ENCODE measurements around the gene HSPBAP1.
"Not testable (repeated sequence)": the region's sequence is repeated elsewhere in the genome, so short reads cannot be mapped to it uniquely, and the experiment has no call there.

Gene HSPBAP1

DNA sequence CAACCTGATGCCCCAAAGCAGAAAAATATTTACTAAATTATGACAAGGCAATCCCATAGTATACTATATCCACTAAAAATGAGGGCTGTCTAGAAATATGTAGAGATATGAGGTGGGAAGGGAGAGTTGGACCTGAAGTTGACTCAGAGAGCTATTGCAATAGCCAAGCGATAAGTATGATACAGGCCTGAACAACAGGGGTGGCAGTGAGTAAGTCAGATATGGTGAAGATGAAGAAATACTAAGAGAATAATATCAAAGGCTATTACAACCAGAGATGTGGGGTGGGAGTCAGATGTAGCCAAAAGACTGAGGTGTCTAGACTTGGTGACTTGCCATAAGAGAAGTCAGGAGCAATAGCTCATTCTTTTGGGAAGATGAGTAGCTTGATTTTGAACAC is 9.2 kb downstream of the HSPBAP1 start:
- no peak for DNase-seq

DNA sequence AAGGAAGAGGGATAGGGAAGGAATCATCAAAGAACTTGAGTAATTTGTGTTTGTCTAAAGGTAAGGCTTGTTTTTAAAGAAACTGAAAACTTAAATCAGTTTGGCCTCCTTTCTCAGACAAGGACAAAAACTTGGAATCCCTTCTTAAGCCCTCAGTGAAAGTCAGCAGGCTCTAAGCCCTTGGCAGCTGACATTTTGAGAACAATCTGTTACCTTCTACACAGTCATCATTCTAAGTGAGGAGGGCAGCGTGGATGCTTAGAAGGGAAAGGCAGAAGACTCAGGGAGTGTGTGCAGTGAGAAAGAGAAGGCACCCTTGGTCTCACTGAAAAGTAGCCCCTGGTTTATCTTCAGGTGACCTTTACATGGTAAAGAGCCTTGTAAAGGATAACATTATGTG is 10.8 kb downstream of the HSPBAP1 start:
- no peak for DNase-seq

DNA sequence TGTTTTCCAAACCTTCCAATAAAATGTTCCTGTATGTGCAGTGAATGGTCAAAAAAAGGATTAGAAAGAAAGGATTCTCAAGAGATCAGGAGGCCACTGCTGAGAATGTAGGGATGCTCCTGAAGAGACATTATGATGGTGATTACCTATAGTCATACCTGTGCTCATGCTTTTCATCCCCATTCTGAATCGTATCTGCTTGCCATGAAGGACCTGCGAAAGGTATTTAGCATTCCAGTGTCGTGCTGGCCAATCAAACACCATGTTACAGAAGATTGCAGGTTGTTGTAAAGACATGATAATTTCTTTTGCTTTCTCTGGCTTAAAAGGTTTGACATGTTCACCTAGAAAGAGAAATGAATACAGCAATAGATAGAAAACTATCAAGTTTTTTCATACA is 16.1 kb downstream of the HSPBAP1 start:
- DNase-seq = no peak

DNA sequence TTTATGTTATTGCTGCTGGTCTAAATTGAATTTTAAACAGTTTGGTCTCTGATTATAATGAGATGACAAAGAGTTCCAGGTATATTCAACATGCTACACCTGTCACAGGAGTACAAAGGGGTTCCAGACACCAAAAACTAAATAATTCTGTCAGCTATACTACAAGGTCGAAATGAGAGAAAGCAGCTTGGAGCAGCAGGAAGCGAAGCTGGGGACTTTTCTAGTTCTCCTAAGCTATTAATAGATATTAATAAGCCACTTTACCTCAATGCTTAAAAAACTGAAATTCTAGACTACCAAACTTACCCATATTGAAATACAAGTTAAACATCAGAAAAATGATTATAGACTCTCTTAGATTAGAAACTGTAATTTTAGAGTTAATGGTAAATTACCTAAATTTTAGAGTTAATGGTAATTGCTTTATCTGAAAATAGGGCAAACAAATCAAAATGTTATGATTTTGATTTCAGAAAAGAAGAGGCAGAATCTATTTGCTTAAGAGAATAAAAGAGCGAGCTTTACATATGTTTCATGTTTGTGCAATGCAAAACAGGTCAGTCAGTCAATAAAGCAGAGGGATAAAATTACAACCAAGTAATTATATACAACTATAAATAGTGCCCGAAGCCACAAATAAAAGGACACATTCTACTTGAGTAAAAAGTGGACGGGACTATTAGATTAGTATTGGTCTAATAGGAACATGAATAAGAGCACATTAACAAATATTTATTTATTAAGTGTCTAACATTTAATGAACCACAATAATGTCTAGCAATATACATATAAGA is 16.8 kb downstream of the HSPBAP1 start:
- no peak for DNase-seq

DNA sequence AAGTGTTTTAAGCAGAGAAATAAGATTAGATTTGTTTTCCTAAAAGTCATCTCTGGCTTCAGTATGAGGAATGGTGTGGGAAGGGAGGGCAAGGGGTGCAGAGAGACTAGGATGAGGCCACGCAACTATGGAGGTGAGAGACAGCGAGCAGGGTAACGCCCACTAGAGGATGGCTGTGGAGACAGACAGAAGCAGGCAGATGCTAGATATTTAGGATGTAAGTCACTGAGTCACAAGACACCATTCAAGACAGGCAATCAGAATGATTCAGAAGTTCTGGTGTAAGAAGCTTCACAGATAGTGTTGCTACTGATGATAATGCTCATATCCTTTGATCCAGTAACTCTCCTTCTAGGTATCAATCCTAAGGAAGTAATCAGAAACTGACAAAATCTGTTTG is 19.1 kb downstream of the HSPBAP1 start:
- no peak for DNase-seq

DNA sequence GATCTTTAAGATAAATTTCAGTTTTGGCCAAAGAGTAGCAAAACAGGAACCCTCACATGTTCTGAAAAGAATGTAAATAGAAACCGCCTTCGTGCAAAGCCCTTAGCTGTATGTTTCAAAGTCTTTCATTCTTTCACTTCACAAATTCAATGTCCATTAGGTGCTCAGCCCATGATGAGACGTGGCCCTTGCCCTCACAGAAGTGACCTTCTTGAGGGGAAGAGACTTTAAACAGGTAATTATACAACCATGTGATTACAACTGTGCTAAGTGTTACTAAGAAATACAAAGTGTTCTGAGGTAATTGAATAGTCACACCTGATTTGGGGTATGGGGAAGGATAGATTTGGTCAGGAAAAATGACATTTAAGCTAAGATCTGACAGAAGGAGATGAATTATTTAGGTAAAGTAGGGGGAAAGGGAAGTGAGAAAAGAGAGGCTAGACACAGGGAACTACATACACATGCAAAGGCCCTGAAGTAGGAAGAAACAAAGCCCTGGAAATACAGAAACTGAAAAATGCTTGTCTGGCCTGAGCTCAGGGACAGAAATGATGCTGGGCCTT is 19.6 kb downstream of the HSPBAP1 start:
- DNase-seq = no peak

DNA sequence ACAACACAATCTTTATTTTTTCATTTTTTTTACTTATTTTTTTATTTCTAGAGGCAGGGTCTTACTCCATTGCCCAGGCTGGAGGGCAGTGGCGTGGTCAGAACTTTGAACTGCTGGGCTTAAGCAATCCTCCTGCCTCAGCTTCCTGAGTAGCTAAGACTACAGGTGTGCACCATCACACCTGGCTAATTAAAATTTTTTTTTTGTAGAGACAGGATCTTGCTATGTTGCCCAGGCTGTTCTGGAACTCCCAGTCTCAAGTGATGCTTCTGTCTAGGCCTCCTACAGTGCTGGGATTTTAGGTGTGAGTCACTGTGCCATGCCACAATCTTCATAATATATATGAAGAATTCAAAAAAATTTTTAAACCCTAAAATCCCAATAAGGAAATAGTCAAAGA is 20.8 kb downstream of the HSPBAP1 start:
- no peak for DNase-seq

DNA sequence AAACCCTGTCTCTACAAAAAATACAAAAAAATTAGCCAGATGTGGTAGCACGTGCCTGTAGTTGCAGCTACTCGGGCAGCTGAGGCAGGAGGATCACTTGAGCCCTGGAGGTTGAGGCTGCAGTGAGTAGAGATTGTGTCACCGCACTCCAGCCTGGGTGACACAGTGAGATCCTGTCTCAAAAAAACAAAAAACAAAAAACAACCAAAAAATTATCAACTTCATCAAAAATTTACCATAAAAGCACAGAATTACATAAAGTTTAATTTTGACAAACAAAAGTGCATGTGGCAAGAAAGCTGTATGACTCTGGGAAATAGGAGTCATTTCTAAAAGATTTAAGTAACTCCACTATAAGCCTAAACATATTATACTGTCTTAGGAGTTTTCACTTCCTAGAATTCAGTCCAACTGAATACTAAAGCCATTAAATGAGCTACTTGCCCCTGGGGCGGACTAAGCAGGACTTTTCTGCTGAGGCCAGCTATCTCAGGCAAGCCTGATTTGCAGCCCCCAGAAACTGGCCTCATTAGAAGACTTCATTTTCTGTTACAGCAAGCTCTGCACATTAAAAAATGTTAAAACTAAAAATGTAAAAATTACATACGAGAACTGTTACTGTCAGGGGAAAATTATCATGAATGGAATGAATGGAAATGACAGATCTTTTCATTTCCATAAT is 23.0 kb downstream of the HSPBAP1 start:
- no peak for DNase-seq

DNA sequence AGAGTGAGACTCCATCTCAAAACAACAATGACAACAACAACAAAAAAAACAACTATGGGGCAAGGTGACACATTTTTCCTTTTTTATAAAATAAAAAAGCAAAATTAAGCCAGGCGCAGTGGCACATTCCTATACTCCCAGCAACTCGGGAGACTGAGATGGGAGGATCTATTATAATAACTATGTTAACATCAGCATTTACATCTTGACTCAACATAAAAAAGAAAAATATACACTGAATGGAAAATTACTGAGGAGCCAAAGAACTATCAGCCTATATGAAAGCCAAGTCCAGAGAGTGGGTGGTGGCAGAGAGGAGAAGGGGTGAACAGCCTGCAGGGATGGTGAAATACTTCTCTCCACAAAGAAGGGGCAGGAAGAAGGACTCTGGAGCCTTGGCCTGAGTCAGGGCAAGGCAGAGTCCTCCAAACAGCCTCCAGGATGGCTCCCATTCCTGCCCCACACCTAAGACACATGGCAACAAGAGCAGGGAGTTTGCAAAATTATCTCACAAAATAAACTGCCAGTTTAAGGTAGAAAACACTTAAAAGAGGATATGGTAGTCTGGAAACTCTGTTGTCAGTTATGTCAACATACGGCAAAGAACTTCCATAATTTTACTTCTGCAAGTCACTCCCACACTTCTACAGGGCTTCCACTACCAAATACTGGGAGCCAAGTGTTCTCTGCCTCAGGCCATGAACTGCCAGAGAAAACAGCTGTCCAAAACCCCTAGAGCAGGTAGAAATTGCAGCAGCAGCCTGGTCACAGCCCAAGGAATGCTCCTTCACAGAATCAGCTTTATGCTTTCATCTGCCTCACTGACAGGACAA is 25.9 kb downstream of the HSPBAP1 start:
- DNase-seq = no peak

DNA sequence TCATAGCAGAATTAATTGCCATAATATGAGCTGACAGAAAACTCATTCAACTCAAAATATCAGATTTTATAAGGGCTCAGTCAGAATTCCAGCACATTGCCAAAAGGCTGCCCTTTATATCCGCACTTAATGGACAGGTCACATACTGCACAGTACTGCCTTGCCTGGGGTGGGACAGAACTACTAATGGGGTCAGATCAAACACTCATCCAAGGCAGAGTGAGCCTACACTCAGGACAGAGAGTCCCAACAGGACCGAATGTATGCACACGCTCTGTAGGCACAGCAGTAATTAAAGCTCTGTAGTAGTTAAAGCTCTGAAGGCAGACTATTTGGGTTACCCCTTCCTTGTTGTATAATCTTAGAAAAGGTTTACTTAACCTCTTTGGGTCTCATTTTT is 27.2 kb downstream of the HSPBAP1 start:
- DNase-seq = no peak

DNA sequence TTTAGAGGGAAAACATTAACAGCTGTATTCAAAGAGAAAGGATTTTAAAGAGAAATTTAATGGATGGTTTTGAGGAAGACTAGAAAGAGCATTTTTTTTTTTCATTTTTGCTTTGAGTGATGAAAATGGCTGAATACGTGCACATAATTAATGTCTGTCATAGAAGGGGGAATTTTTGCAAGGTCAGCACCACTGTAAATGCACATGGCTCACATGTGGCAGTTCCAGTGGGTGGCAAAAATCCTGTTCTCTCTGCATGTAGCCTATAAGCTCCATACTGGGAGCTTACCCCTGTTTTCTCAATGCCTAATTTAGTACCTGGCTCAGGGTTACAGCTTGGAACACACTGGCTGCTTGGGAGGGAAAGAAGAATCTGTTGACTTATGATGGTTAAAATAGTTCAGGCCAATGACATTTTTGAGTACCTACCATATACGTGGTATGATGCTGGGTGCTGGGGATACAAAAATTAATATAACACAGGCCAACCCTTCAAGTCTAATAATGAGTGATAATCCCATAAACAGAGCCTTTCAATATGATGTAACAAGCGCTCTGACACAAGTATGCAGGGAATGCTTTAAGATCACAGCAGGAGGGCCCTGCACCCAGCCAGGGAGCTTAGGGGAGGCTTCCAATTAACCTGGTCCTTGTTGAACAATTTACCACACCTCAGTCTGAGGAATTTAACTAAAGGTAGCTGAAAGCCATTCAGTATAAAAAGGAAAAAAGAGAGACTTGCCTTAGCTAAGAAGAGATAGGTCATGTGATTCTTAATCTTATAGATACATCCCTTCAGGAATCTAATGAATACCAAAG is 33.0 kb downstream of the HSPBAP1 start:
- DNase-seq = no peak

DNA sequence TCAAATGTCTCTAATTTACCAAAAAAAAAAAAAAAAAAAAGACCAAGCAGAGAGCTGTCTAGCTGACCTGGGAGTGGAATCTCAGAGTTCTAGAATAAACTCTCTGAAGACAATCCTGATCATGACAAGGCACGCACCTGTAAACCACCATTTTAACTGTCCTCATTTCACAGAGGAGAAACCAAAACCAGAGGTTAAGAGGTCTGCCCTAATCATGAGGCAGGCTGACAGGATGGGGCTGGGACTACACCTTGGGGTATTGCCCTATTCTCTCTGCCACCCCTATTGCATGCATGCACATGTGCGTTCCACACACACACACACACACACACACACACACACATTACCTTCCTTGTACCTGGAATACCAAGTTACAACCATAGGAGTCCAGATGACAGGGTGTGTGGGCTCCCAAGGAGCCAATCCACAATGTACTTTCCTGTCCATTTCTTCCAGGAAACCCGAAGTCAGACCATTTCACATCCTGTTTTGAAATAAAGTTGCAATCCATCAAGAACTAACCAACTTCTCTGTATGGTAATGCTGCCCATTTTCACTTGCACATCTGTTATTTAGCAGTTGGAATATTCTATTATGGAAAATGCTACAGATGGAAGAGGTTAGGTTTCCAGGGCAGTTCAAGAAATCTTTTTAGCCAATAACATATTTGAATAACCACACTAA is 34.6 kb downstream of the HSPBAP1 start:
- no peak for DNase-seq

DNA sequence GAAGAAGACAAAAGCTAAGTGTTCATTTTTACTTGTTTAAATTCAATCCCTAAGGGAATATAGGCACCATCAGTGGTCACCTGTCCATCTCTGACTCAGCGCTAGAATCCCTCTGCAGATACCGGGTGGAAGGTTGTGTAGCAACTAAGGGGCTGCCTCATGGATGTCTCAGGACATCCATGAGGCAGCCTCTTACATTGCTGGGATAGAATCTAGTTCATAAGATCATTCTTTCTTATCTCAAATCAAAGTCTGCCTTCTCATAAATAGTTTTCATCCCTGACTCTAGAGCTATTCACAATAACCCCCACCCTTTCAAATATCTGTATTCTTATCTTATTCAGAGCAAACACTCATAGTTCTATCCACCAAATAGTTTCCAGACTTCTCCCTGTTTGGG is 38.1 kb downstream of the HSPBAP1 start:
- DNase-seq = no peak

DNA sequence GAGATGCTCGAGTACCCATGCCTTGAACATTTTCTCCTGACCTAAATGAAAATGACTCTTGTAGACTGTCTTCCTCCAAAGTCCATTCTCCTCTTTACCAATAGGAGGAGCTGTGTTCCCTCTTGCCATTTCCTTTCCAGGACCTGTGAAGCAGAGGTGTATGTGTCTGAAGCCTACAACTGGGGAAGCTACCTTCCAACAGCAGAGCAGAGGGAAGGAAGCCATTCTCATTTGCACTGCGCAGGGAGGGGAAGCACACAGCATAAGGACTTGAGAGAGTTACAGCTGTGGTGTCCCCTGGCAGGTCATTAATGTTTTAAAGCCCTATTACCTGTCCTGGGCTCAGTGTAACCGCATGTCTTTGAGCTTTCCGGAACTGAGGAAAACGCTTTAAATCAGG is 38.7 kb downstream of the HSPBAP1 start:
- no peak for DNase-seq

DNA sequence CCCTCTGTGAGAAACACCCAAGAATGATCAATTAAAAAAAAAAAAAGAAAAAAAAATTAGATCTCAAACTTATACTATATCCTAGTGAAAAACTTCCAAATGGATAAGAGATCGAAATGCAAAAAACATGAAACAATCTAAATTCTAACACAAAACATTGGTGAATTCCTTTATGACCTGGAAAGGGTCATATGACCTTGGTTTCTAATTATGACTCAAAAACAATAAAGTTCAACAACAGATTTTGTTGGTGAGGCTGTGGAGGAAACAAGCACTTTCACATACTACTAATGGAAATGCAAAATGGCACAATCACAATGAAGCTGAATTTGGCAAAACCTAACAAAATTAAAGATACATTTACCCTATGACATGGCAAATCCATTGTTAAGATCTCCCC is 45.3 kb downstream of the HSPBAP1 start:
- DNase-seq = no peak

DNA sequence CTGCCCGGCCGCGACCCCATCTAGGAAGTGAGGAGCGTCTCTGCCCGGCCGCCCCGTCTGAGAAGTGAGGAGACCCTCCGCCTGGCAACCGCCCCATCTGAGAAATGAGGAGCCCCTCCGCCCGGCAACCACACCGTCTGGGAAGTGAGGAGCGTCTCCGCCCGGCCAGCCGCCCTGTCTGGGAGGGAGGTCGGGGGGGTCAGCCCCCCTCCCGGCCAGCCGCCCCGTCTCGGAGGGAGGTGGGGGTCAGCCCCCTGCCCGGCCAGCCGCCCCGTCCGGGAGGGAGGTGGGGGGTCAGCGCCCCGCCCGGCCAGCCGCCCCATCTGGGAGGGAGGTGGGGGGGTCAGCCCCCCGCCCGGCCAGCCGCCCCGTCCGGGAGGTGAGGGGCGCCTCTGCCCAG is 46.3 kb downstream of the HSPBAP1 start:
- DNase-seq = not testable (repeated sequence)

DNA sequence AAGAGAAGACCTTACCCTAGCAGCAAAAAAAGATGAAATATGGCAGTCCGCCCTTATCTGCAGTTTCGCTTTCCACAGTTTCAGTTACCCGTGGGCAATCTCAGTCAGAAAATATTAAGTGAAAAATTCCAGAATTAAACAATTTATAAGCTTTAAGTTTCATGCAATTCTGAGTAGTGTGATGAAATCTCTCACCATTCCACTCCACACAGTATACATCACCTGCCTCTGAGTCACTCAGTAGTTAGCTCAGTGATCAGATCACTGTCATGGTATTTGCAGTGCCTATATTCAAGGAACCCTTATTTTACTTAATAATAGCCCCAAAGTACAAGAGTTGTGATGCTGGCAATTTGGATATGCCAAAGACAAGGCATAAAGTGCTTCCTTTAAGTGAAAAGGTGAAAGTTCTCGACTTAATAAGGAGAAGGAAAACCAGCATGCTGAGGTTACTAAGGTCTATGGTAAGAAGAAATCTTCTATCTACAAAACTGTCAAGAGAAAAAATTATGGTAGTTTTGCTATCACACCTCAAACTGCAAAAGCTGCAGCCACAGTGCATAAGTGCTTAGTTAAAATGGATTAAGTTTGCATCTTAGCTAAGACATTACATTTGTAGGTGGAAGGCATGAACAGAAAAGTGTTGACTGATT is 48.1 kb downstream of the HSPBAP1 start:
- DNase-seq = no peak

DNA sequence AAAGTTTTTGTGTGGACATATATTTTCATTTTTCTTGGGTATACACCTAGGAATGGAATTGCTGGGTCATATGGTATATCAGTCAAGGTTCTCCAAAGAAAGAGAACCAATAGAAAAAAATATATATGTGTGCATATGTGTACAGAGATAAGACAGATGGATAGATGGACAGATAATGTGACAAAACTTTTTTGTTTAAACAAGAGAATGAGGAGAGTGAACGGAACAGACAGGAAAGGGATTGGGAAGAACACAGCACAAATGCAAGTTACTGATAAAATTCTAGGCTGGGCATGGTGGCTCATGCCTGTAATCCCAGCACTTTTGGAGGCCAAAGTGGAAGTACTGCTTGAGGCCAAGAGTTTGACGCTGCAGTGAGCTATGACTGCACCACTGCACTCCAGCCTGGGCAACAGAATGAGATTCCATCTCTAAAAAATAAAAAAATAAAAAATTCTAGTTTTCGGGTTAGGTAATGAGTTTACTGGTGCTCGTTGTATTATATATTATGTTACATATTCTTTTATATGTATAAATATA is 50.0 kb downstream of the HSPBAP1 start:
- no peak for DNase-seq

DNA sequence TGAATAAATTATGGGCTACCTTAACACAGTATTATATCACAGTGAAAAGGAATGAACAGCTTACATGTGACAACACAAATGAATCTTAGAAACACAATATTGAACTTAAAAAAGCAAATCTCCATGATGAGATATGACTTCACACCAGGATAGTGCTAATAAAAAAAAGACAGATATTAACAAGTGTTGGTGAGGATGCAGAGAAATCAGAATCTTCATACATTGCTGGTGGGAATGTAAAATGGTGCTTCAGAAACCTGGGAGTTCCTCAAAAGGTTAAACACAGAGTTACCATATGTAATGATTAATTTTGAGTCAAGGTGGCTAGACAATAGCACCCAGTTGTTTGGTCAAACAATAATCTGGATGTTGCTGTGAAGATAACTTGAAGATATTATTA is 51.4 kb downstream of the HSPBAP1 start:
- DNase-seq = no peak

DNA sequence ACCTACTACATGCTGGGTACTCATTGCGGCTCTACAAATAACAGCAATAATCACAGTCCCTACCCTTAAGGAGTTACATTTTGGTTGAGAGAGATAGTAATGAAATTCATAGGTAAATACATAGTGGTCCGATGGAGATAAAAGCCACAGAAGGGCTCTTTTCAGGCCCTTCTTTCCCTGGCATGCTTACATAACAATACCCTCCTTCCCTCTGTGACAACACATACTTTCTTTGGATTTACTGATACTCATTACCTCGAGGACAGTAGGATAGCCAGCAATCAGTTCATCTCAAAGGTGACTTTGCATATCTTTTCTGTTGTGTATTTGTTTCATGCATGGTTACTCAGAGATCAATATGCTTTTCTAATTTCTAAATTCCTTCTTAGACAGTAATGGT is 54.5 kb downstream of the HSPBAP1 start:
- DNase-seq = no peak
